Keratinocyte (primary cell): ENCODE data around the gene BHLHA9. TPM values are rescaled to one million over a fixed set of nuclear protein-coding genes. Genes with fewer than 3 reads are reported as not detected.

Source experiments
- DNase-seq: peaks from one replicate; pipeline ENCODE4 v3.0.0-alpha.2; 2011; ENCODE audit warnings: low read depth, missing footprints, low spot score
- FAIRE-seq: peaks from 2 replicates; lab custom pipeline; 2011; peaks lifted over from hg19 to GRCh38; lab: Jason Lieb, UNC
- H2AFZ ChIP-seq: 2 replicates; pipeline ENCODE4 v1.6.0; 2012; ENCODE audit warnings: low read length, control low read depth, inconsistent platforms; ENCODE audit not compliant: control insufficient read depth
- H3K27ac ChIP-seq: 2 replicates; pipeline ENCODE4 v1.5.1; 2011; ENCODE audit warnings: low read length; ENCODE audit not compliant: control insufficient read depth, insufficient read depth
- H3K27me3 ChIP-seq: 3 replicates; pipeline ENCODE4 v1.6.0; 2011; ENCODE audit warnings: low read length; ENCODE audit not compliant: control insufficient read depth, insufficient read depth; ENCODE audit errors: extremely low read depth
- H3K36me3 ChIP-seq, 2 experiments: 2 replicates in 1 of 2; 3 replicates in 1 of 2; pipeline ENCODE4 v1.5.1; 2011; ENCODE audit warnings: low read length in 2 of 2, mild to moderate bottlenecking in 1 of 2; ENCODE audit not compliant: control insufficient read depth in 2 of 2, insufficient read depth in 2 of 2; ENCODE audit errors: extremely low read depth in 1 of 2
- H3K4me1 ChIP-seq: 3 replicates; pipeline ENCODE4 v1.5.1; 2011; ENCODE audit warnings: low read length; ENCODE audit not compliant: control insufficient read depth, insufficient read depth; ENCODE audit errors: extremely low read depth
- H3K4me2 ChIP-seq: 3 replicates; pipeline ENCODE4 v1.6.0; 2011; ENCODE audit warnings: low read depth, low read length; ENCODE audit not compliant: control insufficient read depth, insufficient read depth; ENCODE audit errors: extremely low read depth
- H3K4me3 ChIP-seq, 3 experiments: fragments of 200-600 bp in 1 of 3; sonication (generic) in 1 of 3; 2 replicates in 2 of 3; 3 replicates in 1 of 3; pipeline ENCODE4 v1.5.1; 2011 to 2016; ENCODE audit warnings: low read length in 3 of 3, mild to moderate bottlenecking in 3 of 3, control low read depth in 2 of 3, inconsistent platforms in 1 of 3, low read depth in 1 of 3, mixed read lengths in 1 of 3, mixed run types in 1 of 3, moderate library complexity in 1 of 3; ENCODE audit not compliant: control insufficient read depth in 2 of 3, insufficient read depth in 2 of 3; ENCODE audit errors: extremely low read depth in 1 of 3
- H3K79me2 ChIP-seq: 2 replicates; pipeline ENCODE4 v1.6.0; 2012; ENCODE audit warnings: low read length; ENCODE audit not compliant: control insufficient read depth, insufficient read depth
- H3K9ac ChIP-seq: 3 replicates; pipeline ENCODE4 v1.6.0; 2011; ENCODE audit warnings: low read length; ENCODE audit not compliant: control insufficient read depth, insufficient read depth; ENCODE audit errors: extremely low read depth
- H3K9me1 ChIP-seq: 3 replicates; pipeline ENCODE4 v1.6.0; 2011; ENCODE audit warnings: low read length; ENCODE audit not compliant: control insufficient read depth, insufficient read depth; ENCODE audit errors: extremely low read depth
- H3K9me3 ChIP-seq: 2 replicates; pipeline ENCODE4 v1.5.1; 2012; ENCODE audit warnings: low read depth, low read length; ENCODE audit not compliant: control insufficient read depth
- H4K20me1 ChIP-seq: 3 replicates; pipeline ENCODE4 v1.6.0; 2011; ENCODE audit warnings: low read length; ENCODE audit not compliant: control insufficient read depth, insufficient read depth; ENCODE audit errors: extremely low read depth
- CTCF ChIP-seq, 3 experiments: IDR thresholded peaks in 1 of 3; conservative IDR thresholded peaks in 1 of 3; optimal IDR thresholded peaks in 1 of 3; 2 replicates in 2 of 3; 3 replicates in 1 of 3; pipeline versions ENCODE3 to v1.5.1; 2011; ENCODE audit warnings: low read length in 3 of 3, mild to moderate bottlenecking in 3 of 3, moderate library complexity in 2 of 3, control low read depth in 1 of 3, inconsistent platforms in 1 of 3; ENCODE audit not compliant: insufficient read depth in 2 of 3; ENCODE audit errors: extremely low read depth in 1 of 3
- EZH2 ChIP-seq: IDR thresholded peaks from one replicate; pipeline ENCODE4 v1.6.1; 2012; ENCODE audit warnings: inconsistent platforms, mild to moderate bottlenecking, low read length, moderate library complexity
- dilution Hi-C: fragments of 300-500 bp; cut with MboI; formaldehyde crosslinking; loops from one replicate; pipeline ENCODE4 v1.7.0; 2020; ENCODE audit warnings: low sequenced_read_pairs; ENCODE audit not compliant: extremely low pct_ligation_motif_present
- polyA plus RNA-seq, 5 experiments: library from polyadenylated mRNA; depleted of rRNA in 3 of 5; stranded (reverse) in 3 of 5; stranded (forward) in 1 of 5; unstranded in 1 of 5; fragments of >200 nt; gene quantifications; 1 replicate in 1 of 5; 2 replicates in 3 of 5; 3 replicates in 1 of 5; pipeline versions ENCODE4 v1.2.1 to v1.2.3, GENCODE V29; 2011 to 2012; ENCODE audit warnings: missing spikeins in 2 of 5, low read depth in 1 of 5, low replicate concordance in 1 of 5

Gene BHLHA9
- polyA plus RNA-seq, 1 donor (not counting 4 experiments of a cell fraction or from before 2014, with no cell fraction given): not detected

GRCh38 chr17:1312261-1312870, 42.1 kb downstream of the BHLHA9 start:
- FAIRE-seq: no peak

GRCh38 chr17:1313270-1314005, 43.2 kb downstream of the BHLHA9 start:
- Histone ChIP-seq H3K9me3 (no peaks in the 10 kb centered on the region), H3K9me1 (no peaks in the 10 kb centered on the region), H3K27ac (no peak overlapping the region), H3K4me3 (no peak overlapping the region), H3K27me3 (peaks cover 7% of the 10 kb centered on the region), H3K4me1 (no peaks in the 10 kb centered on the region), H4K20me1 (no peaks in the 10 kb centered on the region), H3K79me2 (no peaks in the 10 kb centered on the region), H3K4me2 (no peak overlapping the region), H2AFZ (no peak overlapping the region), H3K36me3 (no peaks in the 10 kb centered on the region), H3K9ac (no peak overlapping the region)
- DNase-seq (no peak), FAIRE-seq (no peak)
- no peak for TF ChIP-seq EZH2
- no peak for TF ChIP-seq CTCF (optimal IDR thresholded peaks at IDR 0.05 in 1 of 3, IDR thresholded peaks at IDR 0.05 in 1 of 3, conservative IDR thresholded peaks at IDR 0.05 in 1 of 3; ENCODE audit: extremely low read depth in 1 of 3, insufficient read depth in 2 of 3, low read length in 3 of 3)
- dilution Hi-C loops: no loop called here

More at GRCh38 chr17:1312261-1312870, 42.1 kb downstream of the BHLHA9 start:
- Histone ChIP-seq H3K4me1 (no peaks in the 10 kb centered on the region), H3K9me1 (no peaks in the 10 kb centered on the region), H2AFZ (no peak overlapping the region), H3K27me3 (peaks cover 7% of the 10 kb centered on the region), H3K36me3 (no peaks in the 10 kb centered on the region), H3K4me3 (no peak overlapping the region), H3K9ac (no peak overlapping the region), H3K79me2 (no peaks in the 10 kb centered on the region), H3K4me2 (no peak overlapping the region), H4K20me1 (no peaks in the 10 kb centered on the region), H3K9me3 (no peaks in the 10 kb centered on the region), H3K27ac (no peak overlapping the region)
- dilution Hi-C loops: no loop called here
- DNase-seq: no peak
- TF ChIP-seq CTCF (optimal IDR thresholded peaks at IDR 0.05 in 1 of 3, IDR thresholded peaks at IDR 0.05 in 1 of 3, conservative IDR thresholded peaks at IDR 0.05 in 1 of 3; ENCODE audit: extremely low read depth in 1 of 3, insufficient read depth in 2 of 3, low read length in 3 of 3) (no peak), EZH2 (no peak)
